ENCODE measurements around the gene HIVEP2.
A peak's percentile ranks its signal among the peaks of the same experiment; 100 is the strongest.

The HIVEP2 gene

GRCh38 chr6:142892254-142893021 is 52.5 kb downstream of the HIVEP2 start:
- DNase-seq: no peak

GRCh38 chr6:142891454-142891853 is 53.5 kb downstream of the HIVEP2 start:
- DNase-seq: no peak

- no peak for DNase-seq
Measured at GRCh38 chr6:142888456-142888855, 56.5 kb downstream of the HIVEP2 start.

- no peak for DNase-seq
Measured at GRCh38 chr6:142887517-142887916, 57.5 kb downstream of the HIVEP2 start.

GRCh38 chr6:142886431-142887170 is 58.4 kb downstream of the HIVEP2 start:
- peak in 2 of 51 donors; percentile 3 to 53 for DNase-seq

GRCh38 chr6:142885182-142885867 is 59.7 kb downstream of the HIVEP2 start:
- DNase-seq: peak in 9 of 51 donors; percentile 3 to 85 (median 25)

- no peak for DNase-seq
Measured at GRCh38 chr6:142884214-142885035, 60.6 kb downstream of the HIVEP2 start.

- no peak for DNase-seq
Measured at GRCh38 chr6:142883011-142883410, 62.0 kb downstream of the HIVEP2 start.

- peak in 1 of 51 donors; percentile 10 for DNase-seq
Measured at GRCh38 chr6:142881761-142882160, 63.2 kb downstream of the HIVEP2 start.

- no peak for DNase-seq
Measured at GRCh38 chr6:142881290-142881689, 63.7 kb downstream of the HIVEP2 start.

GRCh38 chr6:142880201-142880600 is 64.8 kb downstream of the HIVEP2 start:
- no peak for DNase-seq

GRCh38 chr6:142879527-142879926 is 65.4 kb downstream of the HIVEP2 start:
- no peak for DNase-seq

- DNase-seq: no peak
Measured at GRCh38 chr6:142879076-142879475, 65.9 kb downstream of the HIVEP2 start.

GRCh38 chr6:142878407-142878806 is 66.6 kb downstream of the HIVEP2 start:
- DNase-seq: peak in 16 of 51 donors; percentile 8 to 69 (median 34)

GRCh38 chr6:142874676-142875075 is 70.3 kb downstream of the HIVEP2 start:
- DNase-seq: no peak

GRCh38 chr6:142872376-142872775 is 72.6 kb downstream of the HIVEP2 start:
- no peak for DNase-seq

- DNase-seq: peak in 11 of 51 donors; percentile 7 to 54 (median 26)
Measured at GRCh38 chr6:142871910-142872331, 73.1 kb downstream of the HIVEP2 start.

GRCh38 chr6:142870787-142871415 is 74.1 kb downstream of the HIVEP2 start:
- no peak for DNase-seq

GRCh38 chr6:142868917-142869316 is 76.1 kb downstream of the HIVEP2 start:
- DNase-seq: no peak

- no peak for DNase-seq
Measured at GRCh38 chr6:142867988-142868812, 76.8 kb downstream of the HIVEP2 start.

All from hypothalamus (tissue), 51 donors.